ENCODE measurements around the gene AIMP2.

DNA sequence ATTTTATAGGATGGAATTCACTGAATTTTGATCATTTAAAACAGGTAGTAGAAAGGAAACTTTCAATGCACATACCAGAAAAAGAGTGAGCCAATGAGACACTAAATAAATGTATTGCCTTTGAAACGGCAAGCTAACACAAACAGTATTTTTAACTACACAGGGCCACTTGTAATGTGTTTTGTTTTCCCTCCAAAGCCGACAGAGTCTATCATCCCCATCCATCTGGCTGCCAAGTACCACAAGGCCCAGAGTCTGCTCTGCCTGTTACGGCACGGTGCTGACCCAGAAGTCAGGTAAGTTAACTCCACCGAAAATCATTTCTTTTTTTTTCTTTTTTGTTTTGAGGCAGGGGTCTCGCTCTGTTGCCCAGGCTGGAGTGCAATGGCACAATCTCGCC, 23.6 kb downstream of the AIMP2 start:
- TF ChIP-seq, protein P1, sequence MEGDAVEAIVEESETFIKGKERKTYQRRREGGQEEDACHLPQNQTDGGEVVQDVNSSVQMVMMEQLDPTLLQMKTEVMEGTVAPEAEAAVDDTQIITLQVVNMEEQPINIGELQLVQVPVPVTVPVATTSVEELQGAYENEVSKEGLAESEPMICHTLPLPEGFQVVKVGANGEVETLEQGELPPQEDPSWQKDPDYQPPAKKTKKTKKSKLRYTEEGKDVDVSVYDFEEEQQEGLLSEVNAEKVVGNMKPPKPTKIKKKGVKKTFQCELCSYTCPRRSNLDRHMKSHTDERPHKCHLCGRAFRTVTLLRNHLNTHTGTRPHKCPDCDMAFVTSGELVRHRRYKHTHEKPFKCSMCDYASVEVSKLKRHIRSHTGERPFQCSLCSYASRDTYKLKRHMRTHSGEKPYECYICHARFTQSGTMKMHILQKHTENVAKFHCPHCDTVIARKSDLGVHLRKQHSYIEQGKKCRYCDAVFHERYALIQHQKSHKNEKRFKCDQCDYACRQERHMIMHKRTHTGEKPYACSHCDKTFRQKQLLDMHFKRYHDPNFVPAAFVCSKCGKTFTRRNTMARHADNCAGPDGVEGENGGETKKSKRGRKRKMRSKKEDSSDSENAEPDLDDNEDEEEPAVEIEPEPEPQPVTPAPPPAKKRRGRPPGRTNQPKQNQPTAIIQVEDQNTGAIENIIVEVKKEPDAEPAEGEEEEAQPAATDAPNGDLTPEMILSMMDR (IDR thresholded peaks at IDR 0.05): no peak
- no peak for TF ChIP-seq POLR2A (IDR thresholded peaks at IDR 0.05)

Data from Peyer's patch (tissue), 4 donors.